GM18868 (cell line): Measurements from ENCODE around the gene VAMP2.

Experiments used
- ATAC-seq: cut with Tn5 transposase; IDR thresholded peaks from one replicate; pipeline ENCODE4 v1.9.1; 2021; ENCODE audit warnings: mild to moderate bottlenecking, moderate library complexity; ENCODE audit not compliant: unreplicated experiment

VAMP2 gene

DNA sequence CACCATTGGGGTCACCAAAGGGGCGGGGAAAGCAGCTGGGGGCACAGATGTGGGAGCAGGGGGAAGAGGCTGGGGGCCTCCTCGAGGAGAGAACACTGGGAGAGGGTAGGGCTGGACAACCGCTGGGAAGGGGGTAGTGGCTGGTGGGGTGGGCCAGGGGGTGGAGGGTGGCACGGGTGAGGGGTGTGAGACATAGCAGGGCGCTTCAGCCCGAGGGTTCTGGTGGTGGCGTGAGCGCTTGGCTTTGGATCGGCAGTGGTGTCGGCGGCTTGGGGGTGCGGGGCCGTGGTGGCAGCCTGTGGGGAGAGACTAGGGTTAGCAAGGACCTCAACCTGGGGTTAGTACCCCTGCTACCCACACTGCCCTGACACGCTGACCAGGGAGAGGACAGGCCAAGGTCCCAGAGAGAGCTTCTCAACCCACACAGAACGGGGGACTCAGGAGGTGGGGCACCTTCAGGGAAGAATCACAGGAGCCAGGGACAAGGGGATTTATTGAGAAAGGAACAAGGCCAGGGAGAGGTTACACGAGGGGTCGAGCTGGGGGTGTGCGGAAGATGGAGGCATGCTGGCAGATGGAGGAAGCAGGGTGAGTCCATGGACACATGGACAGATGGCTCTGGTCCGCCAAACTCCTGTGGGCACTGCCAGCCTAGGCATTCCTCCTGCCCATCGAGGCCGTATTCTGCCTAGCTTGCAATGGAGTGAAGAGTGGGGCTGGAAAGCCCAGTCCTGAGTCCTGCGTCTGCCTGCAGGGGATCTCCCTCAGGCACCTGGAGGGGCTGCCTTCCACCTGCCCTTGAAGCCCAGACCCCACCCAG is 19.0 kb downstream of the VAMP2 start:
- no peak for ATAC-seq

DNA sequence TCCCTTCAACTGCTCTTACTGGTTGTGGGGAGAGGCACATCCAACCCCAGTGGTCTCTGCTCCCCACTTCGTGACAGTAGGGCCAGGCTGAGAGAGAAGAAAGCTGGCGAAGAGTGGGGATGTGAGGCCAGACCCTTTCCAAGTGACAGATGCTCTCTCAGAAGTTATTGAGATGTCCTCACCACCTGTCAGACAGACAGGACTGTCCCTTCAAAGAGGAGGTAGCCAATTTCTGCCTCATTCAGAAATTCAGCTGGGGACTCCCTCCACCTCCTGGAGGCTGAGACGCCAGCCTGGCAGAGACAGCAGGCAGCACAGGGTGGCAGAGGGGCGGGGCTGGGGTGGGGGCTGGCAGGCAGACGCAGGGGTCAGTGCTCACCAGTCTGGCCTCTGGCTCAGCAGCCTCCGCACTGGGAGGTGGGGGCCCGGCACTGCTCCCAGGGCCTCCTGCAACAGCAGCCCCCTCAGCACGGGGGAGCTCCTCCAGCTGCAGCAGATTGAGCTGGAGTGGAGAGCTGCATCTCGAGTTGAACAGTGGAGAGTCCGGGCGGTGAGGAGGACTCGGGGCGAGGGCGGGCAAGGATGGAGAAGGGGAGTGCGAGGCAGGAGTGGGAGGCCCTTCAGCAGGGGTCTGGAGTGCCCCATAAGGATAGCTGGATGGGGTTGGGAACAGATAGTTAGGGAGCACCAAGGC is 19.7 kb downstream of the VAMP2 start:
- ATAC-seq, result no peak

DNA sequence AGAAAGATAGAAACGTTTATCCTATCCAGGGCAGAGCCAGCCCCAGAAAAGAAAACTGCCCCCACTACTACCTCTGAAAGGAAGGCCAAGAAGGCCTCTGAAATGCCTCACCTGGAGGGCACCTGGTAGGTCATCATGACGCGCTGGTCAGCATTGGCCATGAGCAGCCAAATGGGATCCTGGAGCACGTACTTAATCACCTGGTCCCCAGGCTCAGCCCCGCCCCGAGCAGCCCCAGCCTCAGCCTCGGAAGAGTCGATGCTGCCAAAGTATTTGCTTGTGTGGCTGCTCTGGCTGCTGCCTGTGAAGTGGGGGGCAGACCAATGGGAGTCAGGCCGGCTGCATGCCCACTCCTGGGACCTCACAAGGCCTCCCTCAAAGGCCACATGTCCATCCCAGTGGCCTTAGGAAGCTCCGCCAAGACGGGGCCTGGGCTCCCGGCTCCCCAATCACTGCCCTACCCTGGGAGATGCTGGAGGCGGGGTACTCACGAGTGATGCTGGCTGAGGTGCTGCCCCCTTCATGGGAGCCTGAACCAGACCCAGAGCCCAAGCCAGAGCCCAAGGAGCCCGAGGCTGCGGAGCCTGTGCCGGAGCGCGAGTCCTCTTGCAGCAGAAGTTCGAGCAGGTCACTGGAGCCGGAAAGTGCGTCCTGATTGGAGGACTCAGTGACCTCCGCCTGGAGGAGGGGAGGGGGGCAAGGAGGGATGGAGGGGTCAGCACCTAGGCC is 20.4 kb downstream of the VAMP2 start:
- no peak for ATAC-seq

DNA sequence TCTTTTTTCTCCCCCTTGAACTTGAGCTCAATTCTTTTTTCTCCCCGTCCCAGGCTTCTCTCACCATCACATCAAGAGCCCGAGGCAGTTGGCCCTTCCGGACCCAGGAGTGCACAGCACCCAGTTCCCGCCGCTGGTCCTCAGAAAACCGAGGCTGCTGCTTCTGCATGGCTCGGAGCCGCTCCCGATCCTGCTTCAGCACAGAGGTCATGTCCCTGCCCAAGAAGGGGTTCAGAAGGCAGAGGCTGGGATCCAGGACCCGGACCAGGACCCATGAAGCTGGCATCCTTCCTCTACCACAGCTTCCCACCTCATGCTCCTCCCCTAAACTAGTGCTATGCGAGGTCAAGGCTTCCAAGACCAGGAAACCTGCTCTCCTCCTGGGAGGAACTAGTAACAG is 21.0 kb downstream of the VAMP2 start:
- ATAC-seq, result no peak

DNA sequence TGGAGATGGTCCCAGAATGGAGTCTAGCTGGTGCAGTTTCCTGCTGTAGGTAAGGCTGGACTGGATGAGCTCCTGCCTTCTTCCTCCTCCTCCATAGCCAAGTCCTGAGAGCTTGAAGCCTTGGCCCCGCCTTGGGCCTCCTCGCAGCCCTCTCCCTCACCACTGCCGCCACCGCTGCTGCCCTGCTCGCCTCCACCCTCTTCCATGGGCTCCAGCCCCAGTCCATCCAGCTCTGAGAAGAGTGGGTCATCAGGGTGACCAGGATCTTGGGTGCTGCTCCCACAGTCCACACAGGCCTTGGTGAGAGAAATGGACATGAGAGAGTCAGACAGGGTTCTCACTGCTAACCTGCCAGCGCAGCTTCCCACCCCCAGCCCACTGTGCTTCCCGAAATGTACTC is 21.7 kb downstream of the VAMP2 start:
- no peak for ATAC-seq

DNA sequence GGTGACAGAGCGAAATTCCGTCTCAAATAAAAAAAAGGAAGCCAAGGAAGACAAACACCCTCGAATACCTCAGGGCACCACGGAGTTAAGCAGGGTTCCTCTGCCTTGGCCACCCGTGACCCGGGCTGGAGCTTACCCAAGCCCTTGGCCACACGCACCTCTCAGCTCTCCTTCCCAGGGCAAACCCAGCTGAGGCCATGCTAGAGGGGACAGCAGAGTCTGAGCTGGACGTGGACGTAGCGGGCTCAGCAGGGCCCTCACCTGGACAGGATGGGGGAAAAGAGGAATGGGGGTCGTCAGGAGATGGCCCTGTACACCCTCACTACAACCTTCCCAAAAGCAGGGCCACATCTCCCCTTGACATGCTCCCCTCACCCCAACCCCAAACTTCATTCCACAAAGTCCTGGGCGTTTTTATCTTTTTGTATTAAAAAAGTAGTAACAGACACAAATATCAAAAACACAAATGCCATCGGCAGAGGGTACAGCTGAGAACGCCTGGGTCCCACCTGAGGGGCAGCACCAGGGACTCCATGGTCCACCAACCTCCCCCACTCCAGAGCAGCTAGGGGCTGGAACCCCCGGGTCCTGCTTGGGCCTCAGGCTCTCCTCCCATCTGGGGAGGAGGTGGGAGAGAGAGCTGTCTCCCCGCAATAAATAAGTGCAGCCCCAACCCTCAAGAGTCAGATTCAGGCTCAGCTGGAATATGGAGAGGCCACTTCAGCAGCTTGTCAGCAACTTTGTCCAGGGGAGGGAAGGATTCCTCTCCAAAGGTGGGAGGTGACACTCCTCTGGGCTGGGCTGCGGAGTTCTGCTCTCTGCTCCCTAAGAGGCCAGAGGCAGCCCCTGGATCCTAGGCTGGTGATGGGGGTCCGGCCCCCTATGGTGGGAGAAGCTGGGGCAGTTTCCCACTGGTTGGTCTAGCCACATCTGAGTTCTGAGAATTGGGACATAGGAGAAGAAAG is 22.4 kb downstream of the VAMP2 start:
- ATAC-seq, result no peak

DNA sequence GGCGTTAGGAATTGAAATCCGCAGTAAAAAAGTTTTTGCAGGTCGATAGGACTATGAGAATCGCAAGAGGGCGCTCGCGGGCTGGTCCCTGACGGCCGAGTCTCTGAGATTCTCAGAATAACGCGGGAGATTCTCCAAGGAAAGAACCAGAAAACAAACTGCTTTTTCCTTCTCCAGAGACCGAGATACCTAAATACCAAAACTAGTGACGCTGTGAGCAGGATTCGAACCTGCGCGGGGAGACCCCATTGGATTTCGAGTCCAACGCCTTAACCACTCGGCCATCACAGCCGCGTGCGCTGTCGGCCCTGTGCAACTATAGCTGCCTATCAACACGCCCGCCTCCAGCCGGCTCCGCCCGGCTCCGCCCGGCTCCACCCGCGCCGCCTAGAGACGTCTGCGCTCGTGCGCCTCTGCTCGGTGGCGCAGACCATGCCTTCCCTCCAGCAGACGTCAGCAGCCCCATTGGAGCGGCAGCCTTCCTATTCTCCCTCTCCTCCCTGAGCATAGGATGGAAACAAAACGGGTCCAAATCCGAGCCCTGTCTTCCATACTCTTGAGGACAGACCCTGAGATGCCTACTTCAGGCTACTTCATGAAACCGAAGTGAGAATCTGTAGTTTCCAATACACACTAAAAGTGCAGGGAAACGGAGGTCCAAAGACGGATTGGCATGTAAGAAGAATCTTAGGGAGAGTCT is 23.9 kb downstream of the VAMP2 start:
- ATAC-seq, result peak; percentile 90

DNA sequence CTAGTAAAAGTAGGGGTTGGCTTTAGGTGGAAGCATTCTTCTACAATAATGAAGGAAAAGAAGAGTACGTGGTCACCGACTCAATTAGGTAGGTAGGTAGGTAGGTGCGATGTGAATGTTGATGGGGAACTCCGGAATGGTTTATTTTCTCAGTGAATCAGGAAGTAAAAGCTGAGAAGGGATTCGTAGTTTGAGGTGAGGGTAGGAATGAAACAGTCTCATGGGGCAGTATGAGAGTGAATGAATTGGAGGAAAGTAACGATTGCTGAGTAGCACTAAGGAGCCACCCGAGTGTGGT is 24.4 kb downstream of the VAMP2 start:
- ATAC-seq, result no peak

DNA sequence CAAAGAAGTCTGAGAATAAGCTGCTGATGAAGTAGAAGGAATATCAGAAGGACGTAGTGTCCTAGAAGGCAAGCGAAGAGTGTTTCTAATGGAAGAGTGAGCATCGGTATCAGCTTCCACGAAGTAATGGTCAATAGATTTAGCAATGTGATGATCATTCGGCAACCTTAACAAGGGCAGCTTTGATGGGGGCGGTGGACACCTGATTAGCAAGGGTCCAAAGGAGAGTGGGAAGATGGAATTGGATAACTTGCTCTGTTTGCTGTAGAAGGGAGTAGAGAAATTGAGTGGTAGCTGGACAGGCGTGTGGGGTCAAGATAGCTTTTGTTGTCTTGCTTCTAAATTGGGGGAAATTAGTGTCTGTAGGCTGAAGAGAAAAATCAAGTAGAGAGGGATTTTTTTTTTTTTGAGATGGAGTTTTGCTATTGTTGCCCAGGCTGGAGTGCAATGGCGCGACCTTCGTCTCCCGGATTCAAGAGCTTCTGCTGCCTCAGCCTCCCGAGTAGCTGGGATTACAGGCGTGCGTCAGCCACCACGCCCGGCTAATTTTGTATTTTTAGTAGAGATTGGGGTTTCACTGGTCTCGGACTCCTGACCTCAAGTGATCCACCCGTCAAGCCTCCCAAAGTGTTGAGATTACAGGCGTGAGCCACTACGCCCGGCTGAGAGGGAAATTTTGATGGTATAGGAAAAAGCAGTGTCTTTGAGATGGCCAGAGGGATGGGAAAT is 24.9 kb downstream of the VAMP2 start:
- no peak for ATAC-seq

DNA sequence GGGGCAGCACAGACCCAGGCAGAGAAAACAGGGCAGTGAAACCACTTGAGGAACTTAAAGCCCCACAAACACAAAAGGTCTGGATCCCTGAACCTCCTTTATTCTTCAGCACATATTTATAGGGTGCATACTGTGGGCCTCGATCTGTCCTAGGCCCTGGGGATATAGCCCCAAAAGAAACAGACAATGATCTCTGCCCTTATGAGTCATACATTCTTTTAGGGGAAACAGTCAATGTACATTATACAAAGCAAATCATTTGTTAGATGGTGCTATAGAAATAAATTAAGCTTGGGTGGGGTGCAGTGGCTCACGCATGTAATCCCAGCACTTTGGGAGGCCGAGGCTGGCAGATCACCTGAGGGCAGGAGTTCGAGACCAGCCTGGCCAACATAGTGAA is 28.8 kb downstream of the VAMP2 start:
- no peak for ATAC-seq

DNA sequence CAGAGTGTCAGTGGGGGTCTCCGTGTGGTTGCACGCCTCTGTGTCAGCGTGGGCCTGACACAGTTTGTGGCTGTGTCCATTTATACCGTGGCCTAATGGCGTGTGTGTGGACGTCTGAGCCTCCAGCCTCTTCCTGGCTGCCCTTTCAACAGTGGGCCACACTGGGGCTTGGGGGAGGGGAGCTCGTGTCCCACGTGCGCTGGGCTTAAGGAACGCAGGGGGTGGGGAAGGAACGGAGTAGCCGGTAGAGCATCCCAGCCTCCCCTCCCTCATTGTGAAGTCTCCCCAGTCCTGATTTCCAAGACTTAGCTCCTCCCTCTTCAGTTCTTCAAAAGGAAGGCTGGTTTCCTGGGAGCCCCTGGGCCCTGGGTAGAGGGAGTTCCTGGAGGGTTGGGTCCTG is 29.3 kb downstream of the VAMP2 start:
- ATAC-seq, result no peak

DNA sequence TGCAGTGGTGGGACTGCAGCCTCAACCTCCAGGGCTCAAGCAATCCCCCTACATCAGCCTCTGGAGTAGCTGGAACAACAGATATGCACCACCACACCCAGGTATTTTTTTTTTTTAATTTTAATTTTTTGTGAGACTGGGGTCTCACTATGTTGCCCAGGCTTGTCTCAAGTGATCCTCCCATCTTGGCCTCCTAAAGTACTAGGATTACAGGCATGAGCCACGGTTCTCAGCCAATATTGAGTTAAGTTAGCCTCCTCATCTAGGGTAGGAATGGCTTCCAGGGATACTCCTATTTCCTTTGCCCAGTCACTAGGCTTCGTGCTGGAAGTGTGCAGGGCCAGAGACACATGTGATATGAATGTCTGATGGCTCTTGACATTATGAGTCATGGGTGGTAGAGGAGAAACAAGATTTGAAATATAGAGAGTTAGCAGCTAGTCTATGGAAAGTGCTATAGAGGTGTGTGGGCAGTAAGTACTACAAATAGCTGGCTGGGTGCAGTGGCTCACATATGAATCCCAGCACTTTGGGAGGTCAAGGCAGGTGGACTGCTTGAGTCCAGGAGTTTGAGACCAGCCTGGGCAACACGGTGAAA is 30.8 kb downstream of the VAMP2 start:
- ATAC-seq, result no peak

DNA sequence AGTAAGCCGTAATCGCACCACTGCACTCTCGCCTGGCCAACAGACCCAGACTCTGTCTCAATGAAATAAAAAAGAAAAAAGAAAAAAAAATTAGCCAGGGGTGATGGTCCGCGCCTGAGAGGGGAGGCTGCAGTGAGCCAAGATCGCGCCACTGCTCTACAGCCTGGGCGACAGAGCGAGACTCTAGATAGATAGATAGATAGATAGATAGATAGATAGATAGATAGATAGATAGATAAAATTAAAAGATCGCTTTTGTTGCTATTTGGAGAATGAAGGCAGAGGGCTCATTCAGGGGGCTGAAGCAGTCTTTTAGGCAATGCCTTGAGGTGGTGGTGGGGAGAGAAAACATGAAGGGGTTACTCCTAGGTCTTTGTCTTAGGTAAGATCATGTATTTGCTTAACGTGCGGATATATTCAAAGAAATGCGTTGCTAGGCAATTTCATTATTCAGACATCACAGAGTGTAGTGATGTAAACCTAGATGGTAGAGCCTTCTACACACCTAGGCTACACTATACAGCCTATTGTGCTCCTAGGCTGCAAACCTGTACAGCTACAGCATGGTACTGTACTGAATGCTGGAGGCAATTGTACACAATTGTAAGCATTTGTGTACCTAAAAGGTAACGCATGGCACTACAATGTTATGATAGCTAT is 34.5 kb downstream of the VAMP2 start:
- no peak for ATAC-seq

DNA sequence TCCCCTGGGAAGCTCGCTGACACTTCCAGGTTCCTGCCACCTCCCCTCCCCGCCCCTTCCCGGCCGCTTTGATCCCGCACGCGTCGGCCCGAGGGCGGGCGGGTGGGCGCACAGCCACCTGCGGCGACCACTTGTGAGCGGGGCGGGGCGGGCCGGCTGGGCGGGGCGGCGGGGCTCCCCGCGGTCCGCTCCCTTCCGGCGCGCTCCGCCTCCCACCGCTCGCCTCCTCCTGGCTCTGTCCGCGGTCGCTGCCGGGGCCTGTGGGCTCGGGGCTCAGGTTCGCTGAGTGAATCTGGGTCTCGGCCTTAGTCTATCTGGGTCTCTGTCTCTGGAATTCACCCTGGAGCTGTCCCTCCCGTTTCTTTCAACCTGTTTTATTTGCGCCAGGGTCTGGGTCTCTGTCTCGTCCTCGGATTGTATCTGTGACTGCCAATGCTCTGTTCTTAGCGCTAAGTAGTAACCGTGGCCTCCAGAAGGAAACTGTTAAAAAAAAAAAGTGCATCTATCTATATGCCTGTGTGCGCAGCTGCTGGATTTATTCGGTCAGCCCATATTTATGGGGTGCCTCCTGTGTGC is 36.2 kb downstream of the VAMP2 start:
- ATAC-seq, result peak; percentile 39

DNA sequence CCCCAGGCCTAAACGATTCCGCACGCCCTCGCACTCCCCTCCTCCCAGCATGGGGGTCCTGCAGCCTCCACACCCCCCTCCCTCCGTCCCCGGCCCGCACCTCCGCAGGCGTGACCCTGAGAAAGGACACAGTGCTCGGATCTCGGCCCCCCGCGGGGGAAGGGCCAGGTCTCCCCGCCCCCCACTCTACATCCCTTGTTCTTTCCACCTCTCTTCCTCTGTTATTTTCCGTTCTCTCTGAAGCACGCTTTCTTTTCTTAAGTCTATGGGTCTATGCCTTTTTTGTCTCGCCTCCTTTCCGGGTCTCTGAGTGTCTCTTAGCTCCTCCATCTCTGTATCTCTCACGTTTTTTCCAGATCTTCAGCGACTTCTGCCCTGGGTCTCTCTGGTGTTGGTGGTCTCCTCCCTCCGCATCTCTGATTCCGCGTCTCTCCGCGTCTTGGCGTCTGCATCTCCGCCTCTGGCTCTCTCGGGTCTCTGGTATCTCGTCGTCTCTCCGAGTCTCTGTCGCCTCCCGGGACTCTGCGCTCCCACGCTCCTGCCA is 36.7 kb downstream of the VAMP2 start:
- peak; percentile 4 for ATAC-seq

DNA sequence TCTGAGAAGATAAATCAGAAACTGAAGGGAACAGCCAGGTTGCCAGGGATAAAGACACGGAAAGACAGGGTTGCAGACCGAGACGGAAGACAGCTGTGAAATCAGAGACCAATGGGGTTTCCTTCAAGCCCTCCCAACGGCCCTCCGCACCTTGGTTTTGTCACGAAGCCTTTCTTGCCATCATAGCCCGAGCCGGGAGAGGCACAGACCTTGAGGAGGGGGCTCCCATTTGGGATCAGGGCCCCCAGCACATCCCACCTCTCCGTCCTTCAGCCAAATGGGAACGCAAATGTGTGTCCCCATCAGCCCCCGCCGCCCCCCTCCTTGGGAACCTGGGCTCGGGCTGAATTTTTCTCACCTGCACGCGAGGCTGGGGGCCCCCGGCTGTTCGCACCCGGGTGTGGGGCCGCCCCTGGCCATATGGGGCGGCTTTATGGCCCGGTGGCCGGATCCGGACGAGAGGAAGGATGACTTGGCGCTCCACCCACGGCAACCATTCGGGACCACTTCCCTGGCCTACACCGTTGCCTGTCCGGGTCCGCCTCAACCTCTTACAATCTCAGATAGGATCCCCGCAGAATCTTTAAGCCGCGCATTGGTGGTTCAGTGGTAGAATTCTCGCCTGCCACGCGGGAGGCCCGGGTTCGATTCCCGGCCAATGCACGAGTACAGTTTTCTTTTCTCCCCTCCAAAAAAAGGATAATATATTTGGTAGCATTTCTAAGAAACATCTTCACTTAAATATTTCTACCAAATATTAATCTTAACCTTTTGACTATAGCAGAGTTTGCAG is 37.4 kb downstream of the VAMP2 start:
- ATAC-seq, result no peak
